H9 (cell line): ENCODE data around the gene ECD. TPM values are rescaled to one million over a fixed set of nuclear protein-coding genes. Genes with fewer than 3 reads are reported as not detected.

Experiments
- DNase-seq: peaks from one replicate; pipeline ENCODE4 v3.0.0-alpha.2; 2017
- H2AFZ ChIP-seq: one replicate; pipeline ENCODE4 v1.6.1; 2013; ENCODE audit warnings: mild to moderate bottlenecking, low read length, control low read depth, moderate library complexity
- H2AK5ac ChIP-seq: 2 replicates; pipeline ENCODE4 v1.6.1; 2013; ENCODE audit warnings: low read length, control low read depth, mixed read lengths; ENCODE audit not compliant: insufficient read length
- H2BK120ac ChIP-seq: one replicate; pipeline ENCODE4 v1.6.1; 2013; ENCODE audit warnings: low read depth, mild to moderate bottlenecking, low read length, control low read depth, inconsistent platforms; ENCODE audit not compliant: poor library complexity, severe bottlenecking
- H2BK12ac ChIP-seq: 2 replicates; pipeline ENCODE4 v1.6.1; 2013; ENCODE audit warnings: low read length, control low read depth, mixed read lengths, low read depth; ENCODE audit not compliant: insufficient read length
- H2BK15ac ChIP-seq: 2 replicates; pipeline ENCODE4 v1.6.1; 2013; ENCODE audit warnings: low read depth, low read length, control low read depth
- H2BK20ac ChIP-seq: one replicate; pipeline ENCODE4 v1.6.1; 2013; ENCODE audit warnings: low read depth, mild to moderate bottlenecking, low read length, control low read depth, inconsistent platforms; ENCODE audit not compliant: poor library complexity, severe bottlenecking
- H2BK5ac ChIP-seq: 2 replicates; pipeline ENCODE4 v1.6.1; 2013; ENCODE audit warnings: low read length, control low read depth, mixed read lengths; ENCODE audit not compliant: insufficient read length
- H3K14ac ChIP-seq: 2 replicates; pipeline ENCODE4 v1.6.1; 2013; ENCODE audit warnings: low read length, control low read depth; ENCODE audit not compliant: insufficient read depth
- H3K18ac ChIP-seq: 2 replicates; pipeline ENCODE4 v1.6.1; 2013; ENCODE audit warnings: low read depth, mild to moderate bottlenecking, mixed read lengths, low read length, control low read depth; ENCODE audit not compliant: insufficient read length
- H3K23ac ChIP-seq: 2 replicates; pipeline ENCODE4 v1.6.1; 2013; ENCODE audit warnings: low read length, control low read depth, mixed read lengths, low read depth; ENCODE audit not compliant: insufficient read length
- H3K23me2 ChIP-seq: 2 replicates; pipeline ENCODE4 v1.6.1; 2013; ENCODE audit warnings: low read depth, mild to moderate bottlenecking, mixed read lengths, low read length, control low read depth; ENCODE audit not compliant: insufficient read length, poor library complexity, severe bottlenecking
- H3K27ac ChIP-seq: 2 replicates; pipeline ENCODE4 v1.5.1; 2013; ENCODE audit warnings: low read length, control low read depth, mixed read lengths, low read depth; ENCODE audit not compliant: insufficient read length
- H3K27me3 ChIP-seq: 2 replicates; pipeline ENCODE4 v1.6.1; 2013; ENCODE audit warnings: low read length, control low read depth, inconsistent platforms; ENCODE audit not compliant: insufficient read depth
- H3K4ac ChIP-seq: 2 replicates; pipeline ENCODE4 v1.6.1; 2013; ENCODE audit warnings: low read depth, mild to moderate bottlenecking, control low read depth, inconsistent platforms, low read length, moderate library complexity
- H3K4me1 ChIP-seq: 2 replicates; pipeline ENCODE4 v1.6.1; 2013; ENCODE audit warnings: low read length, control low read depth, inconsistent platforms; ENCODE audit not compliant: insufficient read depth
- H3K4me2 ChIP-seq: 2 replicates; pipeline ENCODE4 v1.6.1; 2013; ENCODE audit warnings: low read length, control low read depth, mixed read lengths; ENCODE audit not compliant: insufficient read length, insufficient read depth
- H3K56ac ChIP-seq: 2 replicates; pipeline ENCODE4 v1.6.1; 2013; ENCODE audit warnings: low read depth, mild to moderate bottlenecking, mixed read lengths, low read length, control low read depth; ENCODE audit not compliant: insufficient read length
- H3K79me1 ChIP-seq: 2 replicates; pipeline ENCODE4 v1.6.1; 2013; ENCODE audit warnings: low read depth, mild to moderate bottlenecking, moderate library complexity, low read length, control low read depth, inconsistent platforms; ENCODE audit not compliant: insufficient read depth, poor library complexity, severe bottlenecking
- H3K79me2 ChIP-seq: 2 replicates; pipeline ENCODE4 v1.6.1; 2013; ENCODE audit warnings: low read length, control low read depth, inconsistent platforms; ENCODE audit not compliant: insufficient read depth
- H3K9ac ChIP-seq: 2 replicates; pipeline ENCODE4 v1.6.1; 2013; ENCODE audit warnings: low read length, control low read depth, mixed read lengths; ENCODE audit not compliant: insufficient read length; ENCODE audit errors: extremely low read depth
- H3K9me3 ChIP-seq: one replicate; pipeline ENCODE4 v1.6.1; 2013; ENCODE audit warnings: low read depth, low read length, inconsistent platforms; ENCODE audit not compliant: control insufficient read depth
- H3T11ph ChIP-seq: one replicate; pipeline ENCODE4 v1.6.1; 2013; ENCODE audit warnings: mild to moderate bottlenecking, low read length, control low read depth, inconsistent platforms
- H4K20me1 ChIP-seq: one replicate; pipeline ENCODE4 v1.6.1; 2013; ENCODE audit not compliant: control insufficient read depth, insufficient read length, insufficient read depth
- H4K5ac ChIP-seq: 2 replicates; pipeline ENCODE4 v1.6.1; 2013; ENCODE audit warnings: low read depth, mild to moderate bottlenecking, mixed read lengths, low read length, control low read depth; ENCODE audit not compliant: insufficient read length
- H4K8ac ChIP-seq: replicated peaks from 2 replicates; pipeline ENCODE4 v1.6.1; 2013; ENCODE audit warnings: low read length, control low read depth, mixed read lengths, low read depth; ENCODE audit not compliant: insufficient read length
- H4K91ac ChIP-seq: 2 replicates; pipeline ENCODE4 v1.6.1; 2013; ENCODE audit warnings: low read depth, mild to moderate bottlenecking, moderate library complexity, mixed read lengths, low read length, control low read depth; ENCODE audit not compliant: insufficient read length
- H3K27ac Mint-ChIP-seq, 3 experiments: 2 replicates in 2 of 3; 3 replicates in 1 of 3; pipeline ENCODE4 v1.8.0; 2020 to 2021; ENCODE audit warnings: mixed read lengths in 3 of 3, mild to moderate bottlenecking in 1 of 3, moderate library complexity in 1 of 3
- H3K27me3 Mint-ChIP-seq: 2 replicates; pipeline ENCODE4 v1.8.0; 2021; ENCODE audit warnings: low read depth, mild to moderate bottlenecking, moderate library complexity, mixed read lengths
- H3K36me3 Mint-ChIP-seq, 3 experiments: 2 replicates in 2 of 3; 3 replicates in 1 of 3; pipeline ENCODE4 v1.8.0; 2020 to 2021; ENCODE audit warnings: low read depth in 3 of 3, mixed read lengths in 3 of 3; ENCODE audit not compliant: insufficient read depth in 1 of 3
- H3K4me1 Mint-ChIP-seq, 2 experiments: 2 replicates each; pipeline ENCODE4 v1.8.0; 2020; ENCODE audit warnings: mixed read lengths in 2 of 2
- H3K4me3 Mint-ChIP-seq, 2 experiments: 2 replicates in 1 of 2; 3 replicates in 1 of 2; pipeline ENCODE4 v1.8.0; 2020 to 2021; ENCODE audit warnings: mild to moderate bottlenecking in 2 of 2, mixed read lengths in 2 of 2, moderate library complexity in 1 of 2
- H3K9me3 Mint-ChIP-seq, 2 experiments: 2 replicates in 1 of 2; 3 replicates in 1 of 2; pipeline ENCODE4 v1.8.0; 2020; ENCODE audit warnings: mild to moderate bottlenecking in 2 of 2, mixed read lengths in 2 of 2, moderate library complexity in 1 of 2
- WGBS: extraction: QIAGEN DNeasy Blood & Tissue Kit; methylation state at CpG from one replicate; pipeline ENCODE4 v1.1.7; 2013; ENCODE audit warnings: missing lambda C conversion rate, low lambda C conversion rate, mixed read lengths; ENCODE audit not compliant: insufficient read length; ENCODE audit errors: extremely low coverage; 5-methylcytosine and 5-hydroxymethylcytosine counted together
- total RNA-seq: library from RNA; stranded (reverse); gene quantifications from 2 replicates; pipeline ENCODE4 v1.2.1, GENCODE V29; 2021
- TF ChIP-seq, protein P1 (sequence below): fragments of 200-600 bp; sonication (generic); conservative IDR thresholded peaks from 3 replicates; pipeline ENCODE4 v1.8.0; 2021; ENCODE audit warnings: antibody characterized with exemption, mild to moderate bottlenecking

Gene ECD
- total RNA-seq, 1 experiment from 2014 or later: 41.6 TPM

DNA sequence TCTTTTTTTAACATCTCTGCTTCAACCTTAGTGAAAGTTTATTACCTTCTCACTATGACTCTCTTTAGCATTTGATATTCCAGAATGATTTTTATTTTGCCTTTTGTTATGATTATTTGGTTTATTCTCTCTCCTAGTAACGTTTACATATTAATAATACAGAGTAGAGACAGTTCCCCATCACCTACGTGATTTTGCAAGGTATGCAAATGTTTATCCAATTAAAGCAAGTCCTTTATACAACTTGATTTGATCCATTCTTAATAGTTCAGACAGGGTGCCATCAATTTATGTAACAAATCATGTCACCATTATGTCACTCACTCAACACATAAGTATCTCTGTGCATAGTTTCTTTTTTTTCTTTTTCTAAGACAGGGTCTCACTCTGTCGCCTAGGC lies 26.2 kb downstream of the ECD start:
- H3K9me3 Mint-ChIP-seq: no peaks in the 10 kb centered on the region
- no peaks in the 10 kb centered on the region for H3K27me3 Mint-ChIP-seq
- Histone ChIP-seq H4K91ac (no peak overlapping the region), H2BK120ac (no peak overlapping the region), H2AK5ac (no peak overlapping the region), H3K4me1 (no peaks in the 10 kb centered on the region), H3K23ac (no peak overlapping the region), H3K79me2 (no peaks in the 10 kb centered on the region), H3K27ac (no peak overlapping the region), H3K18ac (no peak overlapping the region), H4K5ac (no peak overlapping the region), H3K9me3 (no peaks in the 10 kb centered on the region), H2AFZ (no peak overlapping the region), H4K8ac (no peak overlapping the region), H3K4ac (no peak overlapping the region), H3K56ac (no peak overlapping the region), H3K27me3 (no peaks in the 10 kb centered on the region), H2BK5ac (no peak overlapping the region), H3K9ac (no peak overlapping the region), H3K79me1 (no peaks in the 10 kb centered on the region), H2BK15ac (no peak overlapping the region), H3T11ph (no peak overlapping the region), H2BK12ac (no peak overlapping the region), H3K14ac (no peak overlapping the region), H2BK20ac (no peak overlapping the region), H3K4me2 (no peak overlapping the region), H4K20me1 (no peaks in the 10 kb centered on the region), H3K23me2 (no peaks in the 10 kb centered on the region)
- no peak overlapping the region for H3K4me3 Mint-ChIP-seq
- no peak overlapping the region for H3K27ac Mint-ChIP-seq
- TF ChIP-seq, protein P1, sequence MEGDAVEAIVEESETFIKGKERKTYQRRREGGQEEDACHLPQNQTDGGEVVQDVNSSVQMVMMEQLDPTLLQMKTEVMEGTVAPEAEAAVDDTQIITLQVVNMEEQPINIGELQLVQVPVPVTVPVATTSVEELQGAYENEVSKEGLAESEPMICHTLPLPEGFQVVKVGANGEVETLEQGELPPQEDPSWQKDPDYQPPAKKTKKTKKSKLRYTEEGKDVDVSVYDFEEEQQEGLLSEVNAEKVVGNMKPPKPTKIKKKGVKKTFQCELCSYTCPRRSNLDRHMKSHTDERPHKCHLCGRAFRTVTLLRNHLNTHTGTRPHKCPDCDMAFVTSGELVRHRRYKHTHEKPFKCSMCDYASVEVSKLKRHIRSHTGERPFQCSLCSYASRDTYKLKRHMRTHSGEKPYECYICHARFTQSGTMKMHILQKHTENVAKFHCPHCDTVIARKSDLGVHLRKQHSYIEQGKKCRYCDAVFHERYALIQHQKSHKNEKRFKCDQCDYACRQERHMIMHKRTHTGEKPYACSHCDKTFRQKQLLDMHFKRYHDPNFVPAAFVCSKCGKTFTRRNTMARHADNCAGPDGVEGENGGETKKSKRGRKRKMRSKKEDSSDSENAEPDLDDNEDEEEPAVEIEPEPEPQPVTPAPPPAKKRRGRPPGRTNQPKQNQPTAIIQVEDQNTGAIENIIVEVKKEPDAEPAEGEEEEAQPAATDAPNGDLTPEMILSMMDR: no peak
- H3K4me1 Mint-ChIP-seq: no peaks in the 10 kb centered on the region
- no CpG with 5 or more reads among the region's 3 CpGs for WGBS
- peaks cover 29 to 65% (median 57%) of the 10 kb centered on the region in 3 experiments; a peak in 6 of 7 replicates for H3K36me3 Mint-ChIP-seq
- no peak for DNase-seq
